NCI-H1105 treated with DMSO at 0.1 percent for 48 hours (cell line): ENCODE data around the gene ITLN2.
"Not testable (repeated sequence)": the region's sequence is repeated elsewhere in the genome, so short reads cannot be mapped to it uniquely, and the experiment has no call there.

Experiments
- DNase-seq: peaks from one replicate; lab custom pipeline; 2025; lab: John Stamatoyannopoulos, UW

The ITLN2 gene

DNA sequence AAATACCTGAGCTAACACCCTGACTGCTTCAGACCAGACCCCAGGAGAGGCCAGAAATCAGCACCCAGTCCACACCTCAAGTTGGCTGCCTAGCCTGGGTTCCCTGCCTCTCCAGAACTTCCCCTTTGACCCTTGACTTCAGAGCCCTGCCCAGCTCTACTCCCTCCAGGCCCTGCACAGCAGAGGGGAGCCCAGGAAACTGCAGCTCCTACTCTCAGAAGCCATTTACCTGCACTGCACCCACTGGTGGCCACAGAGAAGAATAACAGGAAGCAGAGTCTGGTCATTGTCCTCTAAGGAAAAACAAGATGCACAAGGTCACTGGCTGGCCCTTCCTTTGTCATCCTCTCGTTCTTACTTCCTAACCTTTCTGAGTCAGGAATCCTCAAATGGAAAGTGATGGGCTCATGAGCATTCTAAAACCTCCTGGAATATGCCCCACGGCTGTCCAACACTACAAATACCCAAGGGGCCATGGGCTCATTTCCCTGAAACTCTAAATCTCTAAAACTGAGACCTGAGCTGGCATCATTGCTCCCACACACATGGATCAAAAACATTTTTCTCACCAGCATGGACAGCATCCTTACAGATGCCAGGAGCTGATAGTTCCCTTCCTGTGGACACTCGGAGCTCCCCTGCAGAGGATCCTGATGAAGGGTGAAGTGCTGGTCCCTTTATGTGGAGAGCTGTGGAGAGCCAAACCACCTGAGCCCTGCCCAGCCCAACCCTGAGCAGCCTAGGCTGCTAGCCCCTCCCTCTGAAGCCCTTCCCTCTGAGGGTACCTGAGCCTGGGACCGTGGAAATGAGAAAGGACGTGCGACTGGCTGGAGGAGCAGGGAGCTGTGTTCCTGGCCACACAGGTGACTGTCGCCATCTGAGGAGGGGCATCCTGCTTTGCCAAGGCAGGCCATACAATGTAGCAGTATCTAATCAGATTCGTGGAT is at the start of gene ITLN2:
TSS of gene ITLN2 (minus strand) at position 652 of the 947 bp plus-strand sequence. CDS start at position 584, 68 bp downstream.
- DNase-seq: no peak

GRCh38 chr1:161001525-161001924 is 46.9 kb upstream of the ITLN2 start:
- DNase-seq: peak; percentile 49

DNA sequence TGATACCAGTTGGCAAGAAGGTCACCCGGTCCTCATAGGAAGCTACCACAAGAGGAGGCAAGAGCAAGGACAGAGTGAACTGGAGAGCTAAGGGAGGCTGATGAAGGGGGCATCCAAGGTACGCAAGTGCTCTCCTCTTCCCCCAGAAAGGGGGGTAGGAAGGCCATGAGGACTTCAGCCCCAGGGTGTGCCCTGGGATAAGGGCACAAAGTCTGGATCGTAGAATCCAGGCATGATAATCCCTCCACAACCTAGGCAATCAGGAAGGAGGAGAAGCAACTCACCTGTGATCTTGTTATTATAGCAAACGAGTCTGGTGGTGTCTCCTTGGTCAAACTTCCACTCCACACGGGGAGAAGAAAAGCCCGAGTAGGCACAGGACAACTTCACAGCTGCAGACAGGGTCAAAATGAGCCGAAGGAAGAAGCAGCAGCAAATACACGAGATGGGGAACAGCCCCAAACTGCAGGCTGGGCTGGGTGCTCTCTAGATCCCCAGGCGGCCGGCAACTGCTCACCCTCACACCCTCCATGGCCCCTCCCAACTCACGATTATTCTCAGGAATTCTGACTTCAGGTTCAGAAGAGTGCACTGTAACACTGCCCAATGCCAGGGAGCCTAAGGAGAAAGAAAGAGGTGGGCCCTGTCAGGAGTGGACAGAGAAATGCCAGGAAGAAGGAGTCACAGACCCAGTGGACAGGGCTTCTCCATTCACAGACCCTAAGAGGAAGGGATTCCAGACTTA is 46.3 kb upstream of the ITLN2 start:
- DNase-seq: no peak

GRCh38 chr1:160999376-160999775 is 44.8 kb upstream of the ITLN2 start:
- no peak for DNase-seq

- DNase-seq: no peak
Measured at GRCh38 chr1:160997323-160998038, 42.9 kb upstream of the ITLN2 start.

DNA sequence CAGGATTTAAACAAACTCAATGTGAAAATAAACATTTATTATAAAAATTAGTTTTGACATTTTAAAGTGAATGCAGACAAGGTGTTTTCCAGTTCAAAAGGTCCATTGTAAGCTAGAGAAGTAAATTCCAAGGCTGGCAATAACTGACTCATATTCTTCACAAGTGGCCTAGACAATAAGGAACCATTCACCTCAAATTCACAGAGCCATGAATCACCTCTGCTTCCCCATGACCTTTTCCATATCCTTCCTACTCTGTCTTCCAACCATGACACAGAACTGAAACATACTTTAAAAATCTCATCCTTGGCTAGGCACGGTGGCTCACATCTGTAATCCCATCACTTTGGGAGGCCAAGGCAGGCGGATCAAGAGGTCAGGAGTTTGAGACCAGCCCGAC is 41.6 kb upstream of the ITLN2 start:
- no peak for DNase-seq

GRCh38 chr1:160993544-160994193 is 39.1 kb upstream of the ITLN2 start:
- DNase-seq: peak; percentile 27

DNA sequence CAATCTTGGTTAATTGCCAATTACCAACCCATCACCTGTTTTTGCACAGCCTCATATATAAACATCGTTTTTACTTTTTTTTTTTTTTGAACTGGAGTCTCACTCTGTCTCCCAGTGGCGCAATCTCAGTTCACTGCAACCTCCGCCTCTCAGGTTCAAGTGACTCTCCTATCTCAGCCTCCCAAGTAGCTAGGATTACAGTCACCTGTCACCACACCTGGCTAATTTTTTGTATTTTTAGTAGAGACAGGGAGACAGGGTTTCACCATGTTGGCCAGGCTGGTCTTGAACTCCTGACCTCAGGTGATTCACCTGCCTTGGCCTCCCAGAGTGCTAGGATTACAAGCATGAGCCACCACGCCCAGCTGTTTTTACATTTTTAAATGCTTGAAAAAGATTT is 37.4 kb upstream of the ITLN2 start:
- not testable (repeated sequence) for DNase-seq

- no peak for DNase-seq
Measured at GRCh38 chr1:160987359-160988050, 32.9 kb upstream of the ITLN2 start.

GRCh38 chr1:160985723-160986122 is 31.1 kb upstream of the ITLN2 start:
- no peak for DNase-seq

- DNase-seq: no peak
Measured at GRCh38 chr1:160981584-160982411, 27.2 kb upstream of the ITLN2 start.

DNA sequence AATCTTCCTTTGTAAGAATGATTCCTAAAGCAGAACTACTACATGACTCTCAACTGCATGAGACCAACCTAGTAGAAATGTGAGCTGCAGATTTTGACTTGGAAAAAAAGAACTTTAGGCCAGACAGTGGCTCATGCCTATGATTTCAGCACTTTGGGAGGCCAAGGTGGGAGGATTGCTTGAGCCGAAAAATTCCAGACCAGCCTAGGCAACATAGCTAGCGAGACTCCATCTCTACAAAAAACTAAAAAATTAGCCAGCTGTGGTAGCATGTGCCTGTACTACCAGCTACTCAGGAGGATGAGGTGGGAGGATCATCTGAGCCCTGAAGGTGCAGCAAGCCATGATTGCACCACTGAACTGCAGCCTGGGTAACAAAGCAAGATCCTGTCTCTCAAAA is 24.7 kb upstream of the ITLN2 start:
- DNase-seq: no peak

DNA sequence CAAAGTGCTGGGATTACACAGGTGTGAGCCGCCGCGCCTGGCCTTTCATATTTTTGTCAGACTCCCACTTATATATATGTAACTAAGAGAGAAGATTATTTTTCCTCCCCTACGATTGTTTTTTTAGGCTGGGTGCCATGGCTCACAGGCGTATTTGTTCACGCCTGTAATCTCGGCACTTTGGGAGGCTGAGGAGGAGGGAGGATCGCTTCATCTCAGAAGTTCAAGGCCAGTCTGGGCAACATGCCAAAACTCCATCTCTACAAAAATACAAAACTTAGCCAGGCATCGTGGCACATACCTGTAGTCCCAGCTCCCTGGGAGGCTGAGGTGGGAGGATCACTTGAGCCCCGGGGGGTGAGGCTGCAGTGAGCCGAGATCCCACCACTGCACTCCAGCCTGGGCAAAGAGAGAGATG is 23.9 kb upstream of the ITLN2 start:
- DNase-seq: peak; percentile 45

DNA sequence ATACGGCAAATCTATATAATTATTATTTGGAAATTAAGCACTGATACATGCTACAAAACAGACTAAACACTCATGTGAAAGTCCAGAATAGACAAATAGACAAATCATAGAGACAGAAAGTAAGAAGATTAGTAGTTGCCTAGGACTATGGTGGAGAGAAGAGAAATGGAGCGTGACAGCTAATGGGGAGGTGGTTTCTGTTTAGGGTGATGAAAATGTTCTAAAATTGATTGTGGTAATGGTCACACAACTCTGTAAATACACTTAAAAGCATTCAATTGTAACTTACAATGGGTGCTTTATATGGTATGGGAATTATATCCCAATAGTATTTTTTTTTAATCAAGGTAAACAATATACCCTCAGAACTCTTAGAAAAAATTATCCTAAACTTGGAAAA is 20.4 kb upstream of the ITLN2 start:
- no peak for DNase-seq

DNA sequence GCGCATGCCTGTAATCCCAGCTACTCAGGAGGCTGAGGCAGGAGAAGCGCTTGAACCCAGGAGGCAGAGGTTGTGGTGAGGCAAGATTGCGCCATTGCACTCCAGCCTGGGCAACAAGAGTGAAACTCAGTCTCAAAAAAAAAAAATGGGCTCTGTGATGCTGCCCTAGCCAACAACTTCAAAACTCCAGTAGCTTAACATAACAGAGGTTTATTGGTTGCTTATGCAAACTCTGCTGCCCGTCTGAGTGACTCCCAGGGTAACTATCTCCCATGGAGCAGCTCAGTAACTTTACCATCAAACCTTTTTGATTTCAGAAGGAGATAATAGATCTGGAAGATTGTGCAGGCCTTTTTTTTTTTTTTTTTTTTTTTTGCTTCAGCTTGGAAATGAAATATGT is 18.9 kb upstream of the ITLN2 start:
- no peak for DNase-seq

GRCh38 chr1:160972939-160973338 is 18.3 kb upstream of the ITLN2 start:
- no peak for DNase-seq

DNA sequence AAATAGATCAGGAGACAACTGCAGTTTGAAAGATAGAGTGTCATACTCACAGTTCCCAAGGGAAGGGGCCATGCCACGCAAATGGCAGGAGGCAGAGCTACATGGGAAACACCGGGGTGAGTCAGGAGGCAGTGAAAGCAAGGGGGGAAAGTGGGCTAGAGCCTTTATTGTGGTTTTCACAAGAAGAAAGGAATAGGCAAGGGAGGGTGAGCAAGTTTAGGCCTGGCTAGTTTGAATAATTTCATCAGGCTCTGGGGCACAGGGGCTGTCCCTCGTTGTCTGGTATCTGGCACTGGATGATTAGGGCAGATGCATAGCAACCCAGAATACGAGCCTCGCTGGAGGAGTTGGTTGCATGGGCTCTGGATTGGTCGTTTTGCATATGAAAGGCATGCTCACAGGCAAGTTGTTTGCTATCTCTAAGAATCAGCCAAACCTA is 17.0 kb upstream of the ITLN2 start:
- no peak for DNase-seq

- DNase-seq: no peak
Measured at GRCh38 chr1:160963521-160963920, 8.9 kb upstream of the ITLN2 start.

- DNase-seq: no peak
Measured at GRCh38 chr1:160961419-160961818, 6.8 kb upstream of the ITLN2 start.

- no peak for DNase-seq
Measured at GRCh38 chr1:160956966-160957365, 2.4 kb upstream of the ITLN2 start.
